ENCODE measurements around the gene IPO13.

IPO13 gene

DNA sequence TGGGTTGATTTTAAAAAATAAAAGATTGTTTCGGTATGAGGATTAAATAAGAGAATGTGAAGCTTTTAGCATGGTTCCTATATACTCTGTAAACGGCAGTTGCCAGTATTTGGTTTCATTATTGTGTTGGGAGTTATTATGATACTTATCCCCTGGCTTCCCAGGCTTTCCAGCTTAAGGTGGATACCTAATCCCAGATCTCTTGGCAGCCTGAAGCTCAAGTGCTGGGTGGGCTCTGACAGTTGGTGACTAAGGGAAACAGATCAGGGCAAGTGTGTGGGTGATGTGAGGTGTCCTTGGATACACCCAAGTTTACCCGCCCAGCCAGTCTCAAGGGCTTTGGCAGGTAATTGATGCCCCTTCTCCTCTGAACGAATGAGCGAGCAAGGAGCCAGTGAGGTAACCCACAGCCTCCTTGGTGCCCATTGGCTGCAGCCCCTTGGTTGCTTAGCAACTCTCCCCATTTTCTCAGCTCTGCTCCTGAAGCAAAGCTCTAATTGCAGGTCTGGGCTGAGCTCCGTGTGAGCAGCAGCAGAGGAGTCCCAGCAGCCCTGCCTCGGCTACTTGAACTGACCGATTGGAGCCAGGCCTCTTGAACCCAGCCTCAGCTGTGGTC, 6.1 kb downstream of the IPO13 start:
- DNase-seq = no peak

DNA sequence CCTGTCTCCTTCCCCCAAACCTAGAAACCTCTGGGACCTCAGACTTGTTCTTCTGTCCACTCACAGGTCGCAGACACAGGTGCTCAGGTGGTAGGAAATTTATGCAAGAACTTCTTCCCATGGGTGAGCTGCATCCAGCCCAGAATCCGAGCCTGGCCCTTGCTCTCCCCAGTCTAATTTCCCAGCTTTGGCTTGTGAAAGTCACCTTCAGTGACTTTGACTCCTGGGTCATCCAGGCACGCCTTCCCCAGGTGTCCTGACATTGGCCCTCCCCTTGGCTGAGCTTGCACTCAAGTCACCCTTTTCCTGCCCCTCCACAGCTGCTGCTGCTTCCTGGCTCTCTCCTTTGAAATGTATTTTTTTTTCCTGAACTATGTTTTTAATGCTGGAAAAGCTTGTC, 6.6 kb downstream of the IPO13 start:
- no peak for DNase-seq

GRCh38 chr1:43954036-43954435, 7.3 kb downstream of the IPO13 start:
- no peak for DNase-seq

- DNase-seq = no peak
These were observed 9.5 kb downstream of the IPO13 start for GRCh38 chr1:43956234-43956633.

DNA sequence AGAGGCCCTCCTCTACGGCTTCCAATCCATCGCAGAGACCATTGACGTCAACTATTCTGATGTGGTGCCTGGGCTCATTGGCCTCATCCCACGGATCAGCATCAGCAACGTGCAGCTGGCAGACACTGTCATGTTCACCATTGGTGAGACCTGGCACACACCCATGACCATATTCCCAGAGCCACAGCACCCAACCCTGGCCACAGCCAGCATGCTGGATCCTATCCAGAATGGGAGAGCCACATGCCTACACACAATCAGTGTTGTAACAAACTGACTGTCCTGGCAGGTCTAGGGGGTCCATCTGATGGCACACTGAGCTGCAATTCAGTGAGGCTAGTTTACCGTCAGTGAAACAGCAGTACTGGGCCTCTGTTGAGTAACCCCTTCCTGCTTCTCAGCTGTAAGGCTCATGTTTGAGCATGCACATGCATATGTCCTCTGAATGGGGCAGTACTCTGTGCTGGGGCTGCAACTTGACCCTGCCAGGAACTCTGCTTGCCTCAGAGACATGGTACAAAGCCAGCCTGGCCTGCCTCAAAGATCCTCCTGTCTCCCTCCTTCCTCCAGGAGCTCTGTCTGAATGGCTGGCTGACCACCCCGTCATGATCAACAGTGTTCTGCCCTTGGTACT, 10.8 kb downstream of the IPO13 start:
- DNase-seq = no peak

GRCh38 chr1:43958351-43959255, 11.9 kb downstream of the IPO13 start:
- DNase-seq = no peak

DNA sequence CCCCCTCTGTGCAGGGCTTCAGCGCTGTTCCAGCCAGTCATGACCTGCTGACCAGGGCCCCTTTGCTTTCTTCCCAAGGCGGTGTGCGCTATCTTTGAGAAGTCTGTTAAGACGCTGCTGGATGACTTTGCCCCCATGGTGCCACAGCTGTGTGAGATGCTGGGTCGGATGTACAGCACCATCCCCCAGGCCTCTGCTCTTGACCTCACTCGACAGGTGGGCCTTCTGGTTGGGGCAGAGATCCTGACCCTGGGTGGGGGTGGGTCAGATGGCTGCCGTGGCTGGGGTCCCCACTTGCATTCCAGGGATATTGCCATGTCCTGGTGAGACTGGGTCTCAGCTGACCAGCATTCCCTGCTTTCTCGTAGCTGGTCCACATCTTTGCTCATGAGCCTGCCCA, 14.0 kb downstream of the IPO13 start:
- no peak for DNase-seq

GRCh38 chr1:43961692-43962091, 14.9 kb downstream of the IPO13 start:
- DNase-seq = no peak

- DNase-seq = no peak
These were observed 15.6 kb downstream of the IPO13 start for GRCh38 chr1:43962324-43962723.

DNA sequence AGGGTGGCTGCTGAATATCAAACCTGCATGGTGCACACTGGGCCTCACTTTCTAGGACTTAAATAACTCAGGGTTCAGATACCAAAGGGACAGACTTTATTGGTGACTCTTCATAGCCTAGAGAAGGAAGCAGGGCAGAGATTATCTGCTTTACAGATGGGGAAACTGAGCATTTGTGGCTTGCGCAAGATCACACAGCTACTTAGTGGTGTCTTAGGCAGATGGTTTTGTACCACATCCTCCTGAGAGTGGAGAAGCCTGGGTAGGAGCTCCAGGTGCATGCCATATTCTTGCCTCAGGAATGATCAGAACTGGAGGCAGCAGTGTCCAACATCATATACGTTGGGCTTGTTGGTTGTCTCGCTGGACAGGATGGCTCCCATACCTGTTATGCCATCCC, 16.3 kb downstream of the IPO13 start:
- DNase-seq = no peak

DNA sequence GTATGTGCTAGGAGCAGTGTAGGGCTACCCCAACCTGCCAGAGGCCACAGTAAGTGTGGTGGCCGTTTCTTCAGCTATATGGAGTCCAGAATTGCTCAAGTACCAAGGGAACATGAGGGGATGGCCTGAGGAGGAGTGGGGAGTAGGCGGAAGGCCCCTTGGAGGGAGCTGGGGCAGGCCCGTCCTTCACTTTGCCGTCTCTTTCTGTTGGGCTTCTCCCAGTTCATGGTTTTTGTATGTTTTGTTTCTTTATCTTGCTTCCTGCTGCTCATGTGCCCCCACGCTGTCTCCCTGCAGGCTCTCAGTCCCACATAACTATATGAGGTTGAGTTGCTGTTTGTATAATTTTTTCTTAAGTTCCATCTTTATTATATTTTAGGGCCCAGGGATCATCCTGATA, 17.1 kb downstream of the IPO13 start:
- DNase-seq = no peak

DNA sequence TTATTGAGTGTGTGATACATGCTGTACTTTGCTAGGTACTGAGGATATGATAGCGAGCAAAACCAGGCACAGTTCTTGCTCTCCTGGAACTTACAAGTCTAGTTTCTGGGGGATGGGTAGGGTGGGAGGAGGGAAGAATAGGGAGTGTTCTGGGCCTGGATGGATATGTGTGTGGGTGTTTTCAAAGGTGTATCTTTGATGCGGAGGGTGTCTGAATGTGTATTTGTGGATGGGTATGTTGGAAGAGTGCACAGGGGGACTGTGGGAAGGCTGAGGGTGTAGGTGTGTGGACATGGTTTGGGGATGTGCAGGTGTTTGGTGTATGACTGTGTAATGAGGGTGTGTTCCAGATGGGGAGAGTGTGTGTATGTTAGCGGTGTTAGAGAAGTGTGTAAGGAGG, 18.6 kb downstream of the IPO13 start:
- DNase-seq = no peak

- no peak for DNase-seq
These were observed 21.7 kb downstream of the IPO13 start for GRCh38 chr1:43968348-43968948.

GRCh38 chr1:43969416-43969745, 22.6 kb downstream of the IPO13 start:
- DNase-seq = no peak

GRCh38 chr1:43969746-43970466, 23.2 kb downstream of the IPO13 start, which contains the start of gene DPH2:
TSS of gene DPH2 (plus strand) at chr1:43970010. CDS start at chr1:43970176, 166 bp downstream.
- peak; percentile 76 for DNase-seq

GRCh38 chr1:43970502-43970901, 23.8 kb downstream of the IPO13 start:
- DNase-seq = no peak

- DNase-seq = no peak
These were observed 24.2 kb downstream of the IPO13 start for GRCh38 chr1:43970911-43971310.

DNA sequence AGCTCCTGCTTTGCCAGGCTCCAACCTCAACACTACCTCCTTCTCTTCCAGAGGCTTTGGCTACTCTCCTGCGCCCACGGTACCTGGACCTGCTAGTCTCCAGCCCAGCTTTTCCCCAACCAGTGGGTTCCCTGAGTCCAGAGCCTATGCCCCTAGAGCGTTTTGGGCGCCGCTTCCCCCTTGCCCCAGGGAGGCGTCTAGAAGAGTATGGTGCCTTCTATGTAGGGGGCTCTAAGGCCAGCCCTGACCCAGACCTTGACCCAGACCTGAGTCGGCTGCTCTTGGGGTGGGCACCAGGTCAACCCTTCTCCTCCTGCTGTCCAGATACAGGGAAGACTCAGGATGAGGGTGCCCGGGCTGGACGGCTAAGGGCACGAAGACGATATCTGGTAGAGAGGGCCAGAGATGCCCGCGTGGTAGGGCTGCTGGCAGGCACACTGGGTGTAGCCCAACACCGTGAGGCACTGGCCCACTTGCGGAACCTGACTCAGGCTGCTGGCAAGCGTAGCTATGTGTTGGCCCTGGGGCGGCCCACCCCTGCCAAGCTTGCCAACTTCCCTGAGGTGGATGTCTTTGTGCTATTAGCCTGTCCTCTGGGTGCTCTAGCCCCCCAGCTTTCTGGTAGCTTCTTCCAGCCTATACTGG, 24.7 kb downstream of the IPO13 start:
- no peak for DNase-seq

GRCh38 chr1:43973981-43974442, 27.3 kb downstream of the IPO13 start:
- DNase-seq = no peak

GRCh38 chr1:43974443-43975248, 27.9 kb downstream of the IPO13 start, which contains the start of gene ATP6V0B:
TSS of gene ATP6V0B (plus strand) at chr1:43974960. CDS start at chr1:43975041, 81 bp downstream.
- peak; percentile 71 for DNase-seq
